Fibroblast of pulmonary artery (primary cell): ENCODE measurements around the gene SERPINA9.
"Not testable (repeated sequence)": the region's sequence is repeated elsewhere in the genome, so short reads cannot be mapped to it uniquely, and the experiment has no call there.

Experiments
- DNase-seq: peaks from one replicate; pipeline ENCODE4 v3.0.0-alpha.2; 2010; ENCODE audit warnings: low read depth
- H3K4me3 ChIP-seq: replicated peaks from 2 replicates; pipeline ENCODE4 v1.5.1; 2011; ENCODE audit warnings: low read depth, mild to moderate bottlenecking, control low read depth, low read length, moderate library complexity
- TF ChIP-seq, protein P1 (sequence below): IDR thresholded peaks from 2 replicates; pipeline ENCODE4 v1.5.1; 2011; ENCODE audit warnings: mild to moderate bottlenecking, control low read depth, low read length, inconsistent platforms; ENCODE audit errors: missing control alignments

Gene SERPINA9

DNA sequence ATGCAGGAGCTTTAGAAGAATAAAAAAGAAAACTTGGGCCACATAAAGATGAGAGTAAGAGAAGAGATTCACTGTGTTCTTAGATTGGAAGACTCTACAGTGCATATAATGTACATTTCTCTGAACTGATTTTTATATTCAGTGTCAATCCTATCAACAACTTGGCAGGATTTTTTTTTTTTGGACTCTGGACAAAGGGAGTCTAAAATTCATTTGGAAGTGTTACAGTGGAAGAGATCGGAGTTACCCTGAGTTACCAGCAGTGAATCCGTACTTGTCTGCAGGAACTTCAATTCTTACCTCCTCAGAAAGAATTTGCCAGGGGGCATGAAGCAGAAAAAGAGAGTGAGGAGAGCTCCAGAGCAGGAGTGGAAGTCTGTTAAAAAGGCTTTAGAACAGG, 47.4 kb downstream of the SERPINA9 start:
- H3K4me3 ChIP-seq = no peak overlapping the region
- no peak for DNase-seq
- TF ChIP-seq, protein P1, sequence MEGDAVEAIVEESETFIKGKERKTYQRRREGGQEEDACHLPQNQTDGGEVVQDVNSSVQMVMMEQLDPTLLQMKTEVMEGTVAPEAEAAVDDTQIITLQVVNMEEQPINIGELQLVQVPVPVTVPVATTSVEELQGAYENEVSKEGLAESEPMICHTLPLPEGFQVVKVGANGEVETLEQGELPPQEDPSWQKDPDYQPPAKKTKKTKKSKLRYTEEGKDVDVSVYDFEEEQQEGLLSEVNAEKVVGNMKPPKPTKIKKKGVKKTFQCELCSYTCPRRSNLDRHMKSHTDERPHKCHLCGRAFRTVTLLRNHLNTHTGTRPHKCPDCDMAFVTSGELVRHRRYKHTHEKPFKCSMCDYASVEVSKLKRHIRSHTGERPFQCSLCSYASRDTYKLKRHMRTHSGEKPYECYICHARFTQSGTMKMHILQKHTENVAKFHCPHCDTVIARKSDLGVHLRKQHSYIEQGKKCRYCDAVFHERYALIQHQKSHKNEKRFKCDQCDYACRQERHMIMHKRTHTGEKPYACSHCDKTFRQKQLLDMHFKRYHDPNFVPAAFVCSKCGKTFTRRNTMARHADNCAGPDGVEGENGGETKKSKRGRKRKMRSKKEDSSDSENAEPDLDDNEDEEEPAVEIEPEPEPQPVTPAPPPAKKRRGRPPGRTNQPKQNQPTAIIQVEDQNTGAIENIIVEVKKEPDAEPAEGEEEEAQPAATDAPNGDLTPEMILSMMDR = no peak

DNA sequence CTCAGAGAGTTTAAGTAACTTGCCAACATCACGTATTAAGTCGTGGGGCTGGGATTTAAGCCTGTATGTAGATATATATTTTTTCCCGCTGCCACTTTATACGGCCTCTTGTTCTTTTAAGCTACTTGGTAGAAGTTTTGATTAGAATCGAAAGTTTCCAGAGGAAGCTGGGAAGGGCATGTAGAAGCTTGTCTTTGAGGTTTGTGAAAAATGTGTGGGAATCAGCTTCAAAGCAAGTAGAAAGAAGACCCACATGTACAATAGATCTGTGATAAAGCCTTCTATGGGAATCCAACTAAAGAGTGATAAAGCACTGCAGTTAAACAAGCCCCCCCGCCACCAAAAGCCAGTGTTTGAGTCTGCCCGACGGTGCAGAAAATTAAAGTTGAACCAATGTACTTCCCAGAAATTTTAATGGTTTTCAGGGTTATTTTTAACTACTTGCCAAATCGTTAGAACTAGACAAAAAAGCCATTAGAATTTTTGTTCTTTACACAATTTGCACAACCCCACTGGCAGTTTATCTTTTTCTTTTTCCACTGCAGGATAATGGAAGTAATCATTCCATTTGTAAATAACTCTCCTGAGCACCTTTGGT, 48.9 kb downstream of the SERPINA9 start:
- TF ChIP-seq, protein P1 = no peak
- no peak overlapping the region for H3K4me3 ChIP-seq
- DNase-seq = no peak

DNA sequence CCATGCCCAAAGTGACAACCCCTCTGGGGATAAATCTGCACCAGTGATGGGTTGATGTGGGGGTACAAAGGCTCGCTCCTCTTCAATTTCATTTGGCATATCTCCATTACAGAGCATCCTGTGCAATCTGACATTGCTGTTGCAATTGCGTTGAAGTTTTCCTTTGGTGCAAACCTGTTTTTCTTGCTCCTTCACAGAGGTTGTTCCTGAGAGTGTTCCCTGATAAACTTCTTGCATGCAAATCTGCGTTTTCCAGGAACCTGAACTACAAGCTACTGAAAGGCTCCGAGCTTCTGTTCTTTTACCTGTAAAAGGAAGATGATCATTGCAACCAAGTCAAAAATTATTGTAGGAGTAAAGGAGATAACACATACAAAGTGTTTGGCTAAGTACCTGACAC, 49.5 kb downstream of the SERPINA9 start:
- no peak for DNase-seq
- H3K4me3 ChIP-seq = no peak overlapping the region
- TF ChIP-seq, protein P1 = no peak

DNA sequence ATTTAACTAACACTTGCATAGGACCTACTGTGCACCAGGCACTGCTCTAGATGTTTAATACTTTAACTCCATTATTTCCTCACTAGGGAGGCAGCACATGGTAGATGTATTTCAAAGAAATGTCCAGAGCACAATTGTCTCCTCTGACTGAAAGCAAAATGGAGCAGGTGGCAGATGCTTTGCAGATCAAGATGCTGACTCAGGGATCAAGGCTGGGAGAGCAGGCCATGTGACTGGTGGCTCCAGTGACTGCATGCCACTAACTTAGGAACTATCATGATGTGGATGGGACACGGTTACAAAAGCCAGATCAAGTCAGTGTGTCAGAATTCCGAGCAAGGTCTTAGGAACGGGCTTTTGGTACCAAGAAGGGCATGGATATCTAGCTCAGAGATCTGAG, 51.6 kb downstream of the SERPINA9 start:
- TF ChIP-seq, protein P1 = no peak
- no peak overlapping the region for H3K4me3 ChIP-seq
- no peak for DNase-seq

DNA sequence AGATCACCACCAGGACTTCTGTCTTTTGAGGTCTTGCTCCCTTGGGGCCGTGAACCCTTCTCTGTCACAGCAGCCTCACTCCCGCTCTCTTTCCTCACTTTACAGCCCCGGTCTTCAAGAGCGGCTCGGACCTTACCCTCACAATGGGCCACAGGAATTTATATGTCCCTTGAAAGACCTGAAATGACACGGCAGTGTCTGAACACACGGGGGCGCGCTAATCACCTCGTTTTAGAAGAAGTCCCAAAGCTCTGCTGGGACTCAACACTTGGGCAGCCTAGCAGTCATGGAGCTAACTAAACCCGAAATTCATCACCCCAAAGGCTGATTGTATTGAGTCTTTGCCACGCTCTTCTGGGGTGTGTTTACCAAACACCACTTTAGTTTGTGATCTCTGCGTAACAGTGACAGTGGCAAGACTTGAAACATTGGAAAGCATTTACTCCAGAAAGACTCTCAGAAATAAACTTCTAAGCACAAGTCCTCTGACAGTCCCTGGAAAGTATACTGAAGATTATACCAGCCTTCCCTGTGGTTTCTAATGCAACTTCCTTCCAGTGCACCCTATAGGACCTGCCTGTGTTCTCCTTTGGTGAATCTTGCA, 52.4 kb downstream of the SERPINA9 start:
- no peak overlapping the region for H3K4me3 ChIP-seq
- TF ChIP-seq, protein P1 = peak; percentile 86
- DNase-seq = peak; percentile 79

DNA sequence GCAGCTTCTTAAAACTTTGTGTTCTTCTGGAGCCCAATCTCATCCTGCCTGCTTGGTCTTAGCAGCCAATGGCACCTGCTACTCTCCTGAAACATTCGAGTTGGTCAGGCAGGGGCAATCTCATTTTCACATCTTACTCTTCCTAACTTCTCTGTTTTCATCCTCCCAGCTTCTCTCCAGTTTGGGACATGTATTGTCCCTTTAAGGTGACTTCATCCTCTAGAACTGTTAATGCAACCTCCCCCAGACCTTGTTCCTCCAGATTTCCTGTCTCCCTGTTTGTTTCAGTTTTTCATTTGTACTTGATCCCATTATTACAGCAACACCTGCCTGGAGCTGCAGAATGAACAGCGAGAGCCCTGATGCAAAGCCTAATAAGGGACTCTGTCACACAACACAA, 54.7 kb downstream of the SERPINA9 start:
- no peak overlapping the region for H3K4me3 ChIP-seq
- TF ChIP-seq, protein P1 = no peak
- peak; percentile 13 for DNase-seq

DNA sequence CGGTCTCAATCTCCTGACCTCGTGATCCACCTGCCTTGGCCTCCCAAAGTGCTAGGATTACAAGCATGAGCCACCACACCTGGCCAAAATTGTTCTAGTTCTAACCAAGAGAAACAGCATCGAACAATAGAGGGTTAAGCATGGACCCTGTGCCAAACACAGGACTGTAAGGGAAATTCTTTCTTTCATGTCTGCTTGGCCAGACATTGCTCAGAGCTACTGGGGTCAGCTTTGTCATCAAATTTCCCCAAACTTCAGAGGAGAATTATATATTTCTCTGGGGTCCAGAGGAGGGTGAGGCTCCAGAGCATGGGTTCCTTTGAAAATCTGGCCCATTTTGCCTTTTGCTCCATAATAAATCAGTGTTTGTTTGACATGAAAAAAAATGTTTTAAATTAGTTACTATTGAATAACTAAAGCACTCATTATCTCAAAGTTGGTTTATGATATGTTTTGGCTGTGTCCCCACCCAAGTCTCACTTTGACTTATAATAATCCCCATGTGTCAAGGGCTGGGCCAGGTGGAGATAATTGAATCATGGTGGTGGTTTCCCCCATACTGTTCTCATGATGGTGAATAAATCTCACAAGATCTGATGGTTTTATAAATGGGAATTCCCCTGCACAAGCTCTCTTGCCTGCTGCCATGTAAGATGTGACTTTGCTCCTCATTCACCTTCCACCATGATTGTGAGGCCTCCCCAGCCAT, 58.3 kb downstream of the SERPINA9 start:
- not testable (repeated sequence) for DNase-seq, H3K4me3 ChIP-seq
